A673 (cell line): ENCODE data around the gene MST1. TPM values are rescaled to one million over a fixed set of nuclear protein-coding genes. Genes with fewer than 3 reads are reported as not detected.

Experiments
- BruUV-seq: library from RNA; stranded (reverse); fragments of 400-500 nt; replicated peaks from 2 replicates; lab custom pipeline; 2021; lab: Mats Ljungman, UMichigan
- CTCF ChIA-PET: fragments of 300-600 bp; sonication (Branson Sonifier 250); formaldehyde crosslinking; loops from one replicate; lab custom pipeline; 2022; ENCODE audit warnings: antibody characterized with exemption; lab: Charles Lee
- POLR2A ChIA-PET: fragments of 300-600 bp; sonication (Branson Sonifier 250); formaldehyde crosslinking; loops from one replicate; lab custom pipeline; 2022; ENCODE audit warnings: antibody characterized with exemption; ENCODE audit not compliant: low non-redundant PET; lab: Charles Lee
- DNase-seq: peaks from one replicate; pipeline ENCODE4 v3.0.0-alpha.2; 2015; ENCODE audit warnings: low spot score
- H3K27ac ChIP-seq: fragments of 200-600 bp; sonication (generic); 2 replicates; pipeline ENCODE4 v1.5.1; 2016; ENCODE audit warnings: mixed run types, low read depth, mild to moderate bottlenecking, mixed read lengths, antibody characterized with exemption, low read length; ENCODE audit not compliant: poor library complexity, severe bottlenecking
- H3K27me3 ChIP-seq: fragments of 200-600 bp; sonication (generic); replicated peaks from 2 replicates; pipeline ENCODE4 v1.6.1; 2017; ENCODE audit warnings: mixed run types, low read depth, mild to moderate bottlenecking, mixed read lengths, antibody characterized with exemption, low read length; ENCODE audit not compliant: insufficient read depth, poor library complexity
- H3K36me3 ChIP-seq: fragments of 200-600 bp; sonication (generic); 2 replicates; pipeline ENCODE4 v1.6.1; 2016; ENCODE audit warnings: mixed run types, mild to moderate bottlenecking, mixed read lengths, antibody characterized with exemption, low read length; ENCODE audit not compliant: insufficient read depth, poor library complexity, severe bottlenecking
- H3K4me1 ChIP-seq: fragments of 200-600 bp; sonication (generic); 2 replicates; pipeline ENCODE4 v1.6.1; 2017; ENCODE audit warnings: mixed run types, mild to moderate bottlenecking, mixed read lengths, antibody characterized with exemption, low read length; ENCODE audit not compliant: insufficient read depth, poor library complexity, severe bottlenecking
- H3K4me3 ChIP-seq: fragments of 200-600 bp; sonication (generic); 2 replicates; pipeline ENCODE4 v1.5.1; 2016; ENCODE audit warnings: low read depth, mixed run types, mild to moderate bottlenecking, mixed read lengths, low read length; ENCODE audit not compliant: poor library complexity, severe bottlenecking
- H3K9me3 ChIP-seq: fragments of 200-600 bp; sonication (generic); 2 replicates; pipeline ENCODE4 v1.6.1; 2016; ENCODE audit warnings: mixed run types, low read depth, mild to moderate bottlenecking, mixed read lengths, antibody characterized with exemption, low read length; ENCODE audit not compliant: poor library complexity, severe bottlenecking
- CTCF ChIP-seq: fragments of 300-800, 200-600 bp; sonication (generic); conservative IDR thresholded peaks from 2 replicates; pipeline ENCODE4 v1.5.1; 2017; ENCODE audit warnings: low read depth, mild to moderate bottlenecking, antibody characterized with exemption, low read length, moderate library complexity, mixed read lengths
- EZH2 ChIP-seq: fragments of 200-600 bp; sonication (generic); IDR thresholded peaks from 2 replicates; pipeline ENCODE4 v1.6.1; 2017; ENCODE audit warnings: borderline replicate concordance, low read depth, mild to moderate bottlenecking, mixed read lengths, antibody characterized with exemption, low read length; ENCODE audit not compliant: poor library complexity, severe bottlenecking
- intact Hi-C: fragments of 100-400 bp; cut with micrococcal nuclease; formaldehyde crosslinking; loops from one replicate; pipeline ENCODE4 v1.10.0; 2022; ENCODE audit not compliant: unreplicated experiment
- total RNA-seq: library from RNA; stranded (reverse); gene quantifications from 2 replicates; pipeline ENCODE4 v1.2.3, GENCODE V29; 2021

Gene MST1
- total RNA-seq, 1 experiment from 2014 or later: 3.7 TPM

DNA sequence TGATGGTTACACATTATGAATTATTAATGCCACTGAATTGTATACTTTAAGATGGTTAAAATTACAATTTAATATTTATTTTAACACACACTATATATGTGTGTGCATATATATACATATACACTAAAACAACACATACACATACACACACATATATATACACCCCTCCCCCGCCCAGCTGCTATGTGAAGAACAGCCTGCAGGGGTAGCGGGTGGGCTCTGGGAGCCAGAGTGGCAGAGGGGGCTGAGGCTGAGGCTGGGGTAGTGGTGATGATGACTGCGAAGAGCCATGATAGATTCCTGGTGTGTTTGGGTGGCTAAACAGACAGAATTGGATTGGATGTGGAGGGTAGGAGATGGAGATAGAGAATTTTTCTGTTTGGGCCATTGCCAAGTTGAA lies 54.5 kb downstream of the MST1 start:
- Histone ChIP-seq H3K27me3 (no peaks in the 10 kb centered on the region), H3K4me3 (no peak overlapping the region), H3K4me1 (no peaks in the 10 kb centered on the region), H3K9me3 (no peaks in the 10 kb centered on the region), H3K27ac (no peak overlapping the region), H3K36me3 (no peaks in the 10 kb centered on the region)
- intact Hi-C loops: no loop called here
- TF ChIP-seq EZH2 (no peak), CTCF (no peak)
- DNase-seq: no peak
- CTCF ChIA-PET: no interaction called here
- no TSS peak for BruUV-seq
- POLR2A ChIA-PET: no interaction called here

Other genes starting within 250 kb of the MST1 start
- gene DAG1, start 219.2 kb downstream of the MST1 start, total RNA-seq: 36.5 and 36.8 TPM in 2 replicates
- gene BSN, start 135.0 kb downstream of the MST1 start, total RNA-seq: 1.1 and 1.4 TPM in 2 replicates
- 64.9 and 67.4 TPM in 2 replicates for gene APEH, start 15.1 kb downstream of the MST1 start, total RNA-seq
- 31.0 and 31.5 TPM in 2 replicates for gene RNF123, start 83 bp upstream of the MST1 start, total RNA-seq
- 0.28 TPM in 1 of 2 replicates, not detected in the other for gene AMIGO3, start 30.2 kb upstream of the MST1 start, total RNA-seq
- 15.2 and 16.6 TPM in 2 replicates for gene GMPPB, start 34.5 kb upstream of the MST1 start, total RNA-seq
- gene IP6K1, start 97.1 kb upstream of the MST1 start, total RNA-seq: 25.8 and 29.0 TPM in 2 replicates
- 0.48 TPM in 1 of 2 replicates, not detected in the other for gene CDHR4, start 110.4 kb upstream of the MST1 start, total RNA-seq
- gene INKA1, start 113.8 kb upstream of the MST1 start, total RNA-seq: 7.1 and 13.8 TPM in 2 replicates
- gene UBA7, start 124.5 kb upstream of the MST1 start, total RNA-seq: 2.2 and 3.8 TPM in 2 replicates
- gene TRAIP, start 167.1 kb upstream of the MST1 start, total RNA-seq: 17.8 and 18.8 TPM in 2 replicates
- gene CAMKV, start 180.4 kb upstream of the MST1 start, total RNA-seq: 5.4 and 6.5 TPM in 2 replicates
- not detected in 2 replicates for gene MST1R, start 214.4 kb upstream of the MST1 start, total RNA-seq
- gene MON1A, start 240.3 kb upstream of the MST1 start, total RNA-seq: 7.5 and 7.7 TPM in 2 replicates